ENCODE results near the gene MGAT3.

DNA sequence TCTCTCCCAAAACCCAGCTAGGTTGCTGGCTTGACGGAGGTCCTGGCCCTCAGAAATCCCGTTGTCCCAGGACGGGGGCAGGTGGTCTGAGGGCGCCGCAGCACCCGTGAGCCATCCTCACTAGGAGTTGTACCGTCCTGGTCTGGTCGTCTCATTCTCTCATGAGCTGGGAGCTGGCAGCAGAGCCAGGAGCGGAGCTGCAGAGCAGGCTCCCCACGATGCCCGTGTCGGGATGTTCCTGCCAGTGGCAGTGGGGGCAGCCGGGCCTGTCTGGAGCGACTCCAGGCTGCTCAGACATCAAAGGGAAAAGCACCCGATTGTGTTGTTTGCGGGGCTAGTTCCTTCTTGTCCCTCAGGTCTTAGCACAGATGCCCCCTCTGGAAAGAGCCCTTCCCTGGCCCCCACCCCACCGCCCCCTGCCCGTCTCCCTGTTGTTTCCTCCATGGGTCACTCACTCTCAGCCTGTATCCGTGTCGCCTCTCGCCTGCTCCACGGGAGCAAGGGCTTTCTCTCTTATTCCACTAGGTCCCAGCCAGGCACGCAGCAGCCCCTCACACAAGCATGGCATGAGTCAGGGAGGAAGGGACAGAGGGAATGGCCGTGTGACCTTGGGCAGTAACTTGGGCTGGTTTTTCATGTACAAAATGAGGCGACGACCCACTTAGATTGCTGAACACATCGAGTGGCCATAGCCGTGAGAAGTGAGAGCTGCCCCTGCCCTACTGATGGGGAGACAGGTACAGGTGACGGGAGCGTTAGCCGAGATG, 23.2 kb upstream of the MGAT3 start:
- no peak for TF ChIP-seq CTCF (IDR thresholded peaks at IDR 0.05; ENCODE audit: insufficient read depth, low read length, poor library complexity, severe bottlenecking)
- TF ChIP-seq EZH2phosphoT487 (conservative IDR thresholded peaks at IDR 0.05; ENCODE audit: low read length) = no peak

Data from SU-DHL-6 (cell line).